ENCODE data around the gene RGS7. TPM values are rescaled to one million over a fixed set of nuclear protein-coding genes. Genes with fewer than 3 reads are reported as not detected.

Gene RGS7
- polyA plus RNA-seq, 2 of the 4 experiments (the other 2 are of a cell fraction) = 0.08 TPM; not detected in 1

DNA sequence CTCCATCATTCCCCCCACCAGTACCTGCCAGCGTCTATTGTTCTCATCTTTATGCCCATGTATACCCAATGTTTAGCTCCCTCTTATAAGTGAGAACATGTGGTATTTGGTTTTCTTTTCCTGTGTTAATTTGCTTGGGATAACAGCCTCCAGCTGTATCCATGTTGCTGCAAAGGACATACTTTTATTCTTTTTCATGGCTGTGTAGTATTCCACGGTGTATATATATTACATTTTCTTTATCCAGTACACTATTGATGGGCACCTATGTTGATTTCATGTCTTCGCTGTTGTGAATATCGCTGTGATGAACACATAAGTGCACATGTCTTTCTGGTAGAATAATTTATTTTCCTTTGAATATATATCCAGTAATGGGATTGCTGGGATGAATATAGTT lies 431.7 kb downstream of the RGS7 start:
- no peak overlapping the region for H3K27ac ChIP-seq
- ChIA-PET POLR2A (no interaction called here), CTCF (no interaction called here)
- H3K4me2 ChIP-seq = no peak overlapping the region
- FAIRE-seq (no peak), ATAC-seq (no peak), DNase-seq (ENCODE audit: low read depth in 1 of 2, low spot score in 1 of 2) (no peak)
- WGBS (ENCODE audit: missing lambda C conversion rate) = 15% methylated on average over 4 of the region's 4 CpGs
- no peaks in the 10 kb centered on the region for H3K9me3 ChIP-seq
- no peaks in the 10 kb centered on the region for H3K4me1 ChIP-seq
- TF ChIP-seq JUN (IDR thresholded peaks at IDR 0.05) = no peak
- no peak for TF ChIP-seq ZSCAN20 (CRISPR knock-in tag; IDR thresholded peaks at IDR 0.05)
- TF ChIP-seq, protein P1, sequence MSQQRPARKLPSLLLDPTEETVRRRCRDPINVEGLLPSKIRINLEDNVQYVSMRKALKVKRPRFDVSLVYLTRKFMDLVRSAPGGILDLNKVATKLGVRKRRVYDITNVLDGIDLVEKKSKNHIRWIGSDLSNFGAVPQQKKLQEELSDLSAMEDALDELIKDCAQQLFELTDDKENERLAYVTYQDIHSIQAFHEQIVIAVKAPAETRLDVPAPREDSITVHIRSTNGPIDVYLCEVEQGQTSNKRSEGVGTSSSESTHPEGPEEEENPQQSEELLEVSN (IDR thresholded peaks at IDR 0.05; ENCODE audit: borderline replicate concordance, low read depth) = no peak
- no peak for TF ChIP-seq KDM1A (IDR thresholded peaks at IDR 0.05; ENCODE audit: low read depth)
- TF ChIP-seq RARB (CRISPR knock-in tag; IDR thresholded peaks at IDR 0.05) = no peak
- TF ChIP-seq EP300 (IDR thresholded peaks at IDR 0.05) = no peak
- no peak for TF ChIP-seq NR3C1 (IDR thresholded peaks at IDR 0.05)
- no peak for TF ChIP-seq POLR2A (IDR thresholded peaks at IDR 0.05; ENCODE audit: low read length)
- no peak for TF ChIP-seq MAZ (IDR thresholded peaks at IDR 0.05; ENCODE audit: borderline replicate concordance, low read depth, low read length)
- no peak for TF ChIP-seq GATA3 (IDR thresholded peaks at IDR 0.05; ENCODE audit: borderline replicate concordance)
- TF ChIP-seq, protein P2, sequence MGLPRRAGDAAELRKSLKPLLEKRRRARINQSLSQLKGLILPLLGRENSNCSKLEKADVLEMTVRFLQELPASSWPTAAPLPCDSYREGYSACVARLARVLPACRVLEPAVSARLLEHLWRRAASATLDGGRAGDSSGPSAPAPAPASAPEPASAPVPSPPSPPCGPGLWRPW (IDR thresholded peaks at IDR 0.05) = no peak
- TF ChIP-seq TFCP2L1 (CRISPR knock-in tag; IDR thresholded peaks at IDR 0.05) = no peak
- no peak for TF ChIP-seq ZNF302 (CRISPR knock-in tag; IDR thresholded peaks at IDR 0.05)
- no peak for TF ChIP-seq ESRRA (IDR thresholded peaks at IDR 0.05; ENCODE audit: borderline replicate concordance, low read length)
- no peak for TF ChIP-seq NFE2L2 (conservative IDR thresholded peaks at IDR 0.05; ENCODE audit: low read length)
- TF ChIP-seq, protein P3, sequence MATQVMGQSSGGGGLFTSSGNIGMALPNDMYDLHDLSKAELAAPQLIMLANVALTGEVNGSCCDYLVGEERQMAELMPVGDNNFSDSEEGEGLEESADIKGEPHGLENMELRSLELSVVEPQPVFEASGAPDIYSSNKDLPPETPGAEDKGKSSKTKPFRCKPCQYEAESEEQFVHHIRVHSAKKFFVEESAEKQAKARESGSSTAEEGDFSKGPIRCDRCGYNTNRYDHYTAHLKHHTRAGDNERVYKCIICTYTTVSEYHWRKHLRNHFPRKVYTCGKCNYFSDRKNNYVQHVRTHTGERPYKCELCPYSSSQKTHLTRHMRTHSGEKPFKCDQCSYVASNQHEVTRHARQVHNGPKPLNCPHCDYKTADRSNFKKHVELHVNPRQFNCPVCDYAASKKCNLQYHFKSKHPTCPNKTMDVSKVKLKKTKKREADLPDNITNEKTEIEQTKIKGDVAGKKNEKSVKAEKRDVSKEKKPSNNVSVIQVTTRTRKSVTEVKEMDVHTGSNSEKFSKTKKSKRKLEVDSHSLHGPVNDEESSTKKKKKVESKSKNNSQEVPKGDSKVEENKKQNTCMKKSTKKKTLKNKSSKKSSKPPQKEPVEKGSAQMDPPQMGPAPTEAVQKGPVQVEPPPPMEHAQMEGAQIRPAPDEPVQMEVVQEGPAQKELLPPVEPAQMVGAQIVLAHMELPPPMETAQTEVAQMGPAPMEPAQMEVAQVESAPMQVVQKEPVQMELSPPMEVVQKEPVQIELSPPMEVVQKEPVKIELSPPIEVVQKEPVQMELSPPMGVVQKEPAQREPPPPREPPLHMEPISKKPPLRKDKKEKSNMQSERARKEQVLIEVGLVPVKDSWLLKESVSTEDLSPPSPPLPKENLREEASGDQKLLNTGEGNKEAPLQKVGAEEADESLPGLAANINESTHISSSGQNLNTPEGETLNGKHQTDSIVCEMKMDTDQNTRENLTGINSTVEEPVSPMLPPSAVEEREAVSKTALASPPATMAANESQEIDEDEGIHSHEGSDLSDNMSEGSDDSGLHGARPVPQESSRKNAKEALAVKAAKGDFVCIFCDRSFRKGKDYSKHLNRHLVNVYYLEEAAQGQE (IDR thresholded peaks at IDR 0.05) = no peak
- H3K4me3 ChIP-seq = no peak overlapping the region

DNA sequence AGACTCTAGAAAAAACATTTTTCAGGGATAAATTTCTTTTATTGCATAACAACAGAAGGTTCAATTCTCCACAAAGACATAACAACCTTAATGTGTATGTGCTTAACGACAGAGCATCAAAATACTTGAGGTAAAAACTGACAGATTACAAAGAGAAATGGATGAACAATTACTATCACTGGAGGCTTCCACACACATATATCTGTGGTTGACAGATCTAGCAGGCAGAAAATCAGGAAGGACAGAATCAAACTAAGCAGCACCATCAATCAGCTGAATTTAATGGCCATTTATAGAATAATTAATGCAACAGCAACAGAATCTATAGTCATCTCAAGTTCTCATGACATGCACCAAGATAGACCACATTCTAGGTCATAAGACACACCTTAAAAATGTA lies 439.0 kb downstream of the RGS7 start:
- TF ChIP-seq NR3C1 (IDR thresholded peaks at IDR 0.05) = no peak
- no peak for TF ChIP-seq HOXB5 (CRISPR knock-in tag; IDR thresholded peaks at IDR 0.05)
- TF ChIP-seq, protein P4, sequence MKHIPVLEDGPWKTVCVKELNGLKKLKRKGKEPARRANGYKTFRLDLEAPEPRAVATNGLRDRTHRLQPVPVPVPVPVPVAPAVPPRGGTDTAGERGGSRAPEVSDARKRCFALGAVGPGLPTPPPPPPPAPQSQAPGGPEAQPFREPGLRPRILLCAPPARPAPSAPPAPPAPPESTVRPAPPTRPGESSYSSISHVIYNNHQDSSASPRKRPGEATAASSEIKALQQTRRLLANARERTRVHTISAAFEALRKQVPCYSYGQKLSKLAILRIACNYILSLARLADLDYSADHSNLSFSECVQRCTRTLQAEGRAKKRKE (CRISPR knock-in tag; IDR thresholded peaks at IDR 0.05; ENCODE audit: low read depth) = no peak
- TF ChIP-seq RNF2 (IDR thresholded peaks at IDR 0.05; ENCODE audit: borderline replicate concordance, low read depth) = no peak
- no peak for TF ChIP-seq TP53 (CRISPR knock-in tag; IDR thresholded peaks at IDR 0.05)
- no peak for TF ChIP-seq FOSB (CRISPR knock-in tag; IDR thresholded peaks at IDR 0.05)
- TF ChIP-seq NPAS2 (CRISPR knock-in tag; IDR thresholded peaks at IDR 0.05; ENCODE audit: borderline replicate concordance) = no peak
- no peak for TF ChIP-seq EHF (CRISPR knock-in tag; IDR thresholded peaks at IDR 0.05)
- no peak for TF ChIP-seq SREBF2 (IDR thresholded peaks at IDR 0.05)
- TF ChIP-seq, protein P5, sequence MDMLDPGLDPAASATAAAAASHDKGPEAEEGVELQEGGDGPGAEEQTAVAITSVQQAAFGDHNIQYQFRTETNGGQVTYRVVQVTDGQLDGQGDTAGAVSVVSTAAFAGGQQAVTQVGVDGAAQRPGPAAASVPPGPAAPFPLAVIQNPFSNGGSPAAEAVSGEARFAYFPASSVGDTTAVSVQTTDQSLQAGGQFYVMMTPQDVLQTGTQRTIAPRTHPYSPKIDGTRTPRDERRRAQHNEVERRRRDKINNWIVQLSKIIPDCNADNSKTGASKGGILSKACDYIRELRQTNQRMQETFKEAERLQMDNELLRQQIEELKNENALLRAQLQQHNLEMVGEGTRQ (IDR thresholded peaks at IDR 0.05) = no peak
- TF ChIP-seq ZSCAN20 (CRISPR knock-in tag; IDR thresholded peaks at IDR 0.05) = no peak
- TF ChIP-seq SMC3 (IDR thresholded peaks at IDR 0.05) = no peak
- no peak for TF ChIP-seq GATA3 (IDR thresholded peaks at IDR 0.05; ENCODE audit: borderline replicate concordance)
- Histone ChIP-seq H3K27ac (no peak overlapping the region), H3K4me1 (no peaks in the 10 kb centered on the region), H3K4me3 (no peak overlapping the region), H3K4me2 (no peak overlapping the region), H3K9me3 (no peaks in the 10 kb centered on the region)
- DNase-seq (ENCODE audit: low read depth in 1 of 2, low spot score in 1 of 2) (no peak), ATAC-seq (no peak), FAIRE-seq (no peak)
- WGBS (ENCODE audit: missing lambda C conversion rate) = 13% methylated on average over 1 of the region's 1 CpG
- ChIA-PET POLR2A (no interaction called here), CTCF (no interaction called here)
